Sigmoid colon (tissue), 7 donors: ENCODE results near the gene WDR48. TPM values are rescaled to one million over a fixed set of nuclear protein-coding genes. Genes with fewer than 3 reads are reported as not detected.

ENCODE experiments used
- DNase-seq: peaks from one replicate; pipeline ENCODE4 v3.0.0-alpha.2; 2019
- H3K27ac ChIP-seq, 4 donors: fragments of 200-600 bp; sonication (generic); one replicate each; pipeline ENCODE4 v1.5.1; 2016 to 2019; ENCODE audit warnings: mild to moderate bottlenecking in 1 of 4
- H3K27me3 ChIP-seq, 3 donors: fragments of 200-600 bp; sonication (generic); one replicate each; pipeline ENCODE4 v1.5.1; 2019; ENCODE audit warnings: mild to moderate bottlenecking in 1 of 3
- H3K36me3 ChIP-seq, 4 donors: fragments of 200-600 bp; sonication (generic); one replicate each; pipeline ENCODE4 v1.5.1; 2016 to 2019
- H3K4me1 ChIP-seq, 4 donors: fragments of 200-600 bp; sonication (generic); one replicate each; pipeline ENCODE4 v1.5.1; 2017 to 2019
- H3K4me3 ChIP-seq, 4 donors: fragments of 200-600 bp; sonication (generic); one replicate each; pipeline ENCODE4 v1.5.1; 2017 to 2019; ENCODE audit warnings: mild to moderate bottlenecking in 2 of 4, moderate library complexity in 1 of 4
- H3K9me3 ChIP-seq, 4 donors: fragments of 200-600 bp in 3 of 4; sonication (generic) in 3 of 4; one replicate each; pipeline versions ENCODE4 v1.5.1 to v1.6.1; 2013 to 2019
- EP300 ChIP-seq, 4 donors: sonication (generic); formaldehyde crosslinking; IDR thresholded peaks; one replicate each; pipeline ENCODE4 v1.6.1; 2017; ENCODE audit warnings: antibody characterized with exemption in 4 of 4
- POLR2A ChIP-seq, 2 donors: fragments of 450-650 bp; IDR thresholded peaks; one replicate each; pipeline ENCODE4 v1.6.1; 2016; ENCODE audit warnings: antibody characterized with exemption in 2 of 2, mild to moderate bottlenecking in 2 of 2, moderate library complexity in 2 of 2
- POLR2AphosphoS5 ChIP-seq, 4 donors: sonication (generic); formaldehyde crosslinking; IDR thresholded peaks; one replicate each; pipeline ENCODE4 v1.6.1; 2017; ENCODE audit warnings: antibody characterized with exemption in 4 of 4
- WGBS, 2 donors: extraction: QIAGEN DNeasy Blood & Tissue Kit; methylation state at CpG; one replicate each; pipeline ENCODE4 v1.1.7; 2013; 5-methylcytosine and 5-hydroxymethylcytosine counted together
- intact Hi-C: fragments of 100-400 bp; cut with DNase I; formaldehyde crosslinking; loops from one replicate; pipeline ENCODE4 v1.15.1; 2023
- polyA plus RNA-seq, 3 donors: library from polyadenylated mRNA; stranded (reverse); fragments of 200-250 nt; gene quantifications; one replicate each; pipeline ENCODE4 v1.2.3, GENCODE V29; 2013
- total RNA-seq, 4 donors: library from RNA; depleted of rRNA; stranded (reverse); fragments of >200 nt; gene quantifications; one replicate each; pipeline ENCODE4 v1.1.0, GENCODE V29; 2016
- TF ChIP-seq, protein P1 (sequence below), 4 experiments: fragments of 450-650 bp in 3 of 4; fragments of 200-600 bp in 1 of 4; IDR thresholded peaks; one replicate each; pipeline ENCODE4 v1.5.1; 2016 to 2019; ENCODE audit warnings: antibody characterized with exemption in 4 of 4, mild to moderate bottlenecking in 3 of 4, moderate library complexity in 2 of 4
- donor health status: healthy with polysubstance abuse.
- donor health status: Bipolar disorder and iron deficiency.
- donor health status: healthy.

The WDR48 gene
- total and polyA plus RNA-seq, 7 donors, result 15.3 to 50.2 (median 37.4) TPM

DNA sequence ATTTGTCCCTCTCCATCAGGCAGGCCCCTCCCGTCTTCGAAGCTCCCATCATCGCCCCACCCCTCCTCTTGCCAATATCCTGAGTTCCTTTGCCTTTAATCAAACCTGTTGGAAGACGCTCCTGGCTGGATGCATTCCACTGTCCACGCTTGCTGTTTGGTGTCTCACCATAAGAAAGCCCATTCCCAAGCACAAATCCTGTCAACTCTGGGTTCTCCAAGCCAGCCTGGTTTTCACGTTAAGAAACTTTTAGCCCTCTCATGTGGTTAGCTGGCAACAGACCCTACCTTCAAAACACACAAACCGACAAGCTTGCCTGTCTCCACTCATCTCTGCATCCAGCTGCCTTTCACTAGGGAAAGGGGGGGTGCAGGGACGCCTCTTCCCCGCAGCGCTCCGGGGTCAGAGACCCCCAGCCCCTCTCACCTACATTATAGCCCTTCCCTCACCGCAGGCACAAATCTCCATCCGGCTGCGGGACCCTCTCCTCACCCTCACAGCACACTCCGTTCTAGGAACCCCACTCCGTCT, 54.5 kb downstream of the WDR48 start:
- DNase-seq, result no peak
- WGBS, 2 donors, result 7 to 19% methylated on average over 16 of the region's 16 CpGs
- Histone ChIP-seq H3K4me1 (peaks cover 0 to 57% (median 43%) of the 10 kb centered on the region in 4 donors), H3K27me3 (no peaks in the 10 kb centered on the region), H3K27ac (peak overlapping the region; percentile 90 to 97 (median 94)), H3K9me3 (no peaks in the 10 kb centered on the region), H3K36me3 (peaks cover 0 to 11% (median 0%) of the 10 kb centered on the region in 4 donors), H3K4me3 (peak overlapping the region; percentile 75 to 98 (median 82))
- TF ChIP-seq EP300 (IDR thresholded peaks at IDR 0.05) (no peak), POLR2A (IDR thresholded peaks at IDR 0.05) (no peak), POLR2AphosphoS5 (IDR thresholded peaks at IDR 0.05) (no peak)
- TF ChIP-seq, protein P1, sequence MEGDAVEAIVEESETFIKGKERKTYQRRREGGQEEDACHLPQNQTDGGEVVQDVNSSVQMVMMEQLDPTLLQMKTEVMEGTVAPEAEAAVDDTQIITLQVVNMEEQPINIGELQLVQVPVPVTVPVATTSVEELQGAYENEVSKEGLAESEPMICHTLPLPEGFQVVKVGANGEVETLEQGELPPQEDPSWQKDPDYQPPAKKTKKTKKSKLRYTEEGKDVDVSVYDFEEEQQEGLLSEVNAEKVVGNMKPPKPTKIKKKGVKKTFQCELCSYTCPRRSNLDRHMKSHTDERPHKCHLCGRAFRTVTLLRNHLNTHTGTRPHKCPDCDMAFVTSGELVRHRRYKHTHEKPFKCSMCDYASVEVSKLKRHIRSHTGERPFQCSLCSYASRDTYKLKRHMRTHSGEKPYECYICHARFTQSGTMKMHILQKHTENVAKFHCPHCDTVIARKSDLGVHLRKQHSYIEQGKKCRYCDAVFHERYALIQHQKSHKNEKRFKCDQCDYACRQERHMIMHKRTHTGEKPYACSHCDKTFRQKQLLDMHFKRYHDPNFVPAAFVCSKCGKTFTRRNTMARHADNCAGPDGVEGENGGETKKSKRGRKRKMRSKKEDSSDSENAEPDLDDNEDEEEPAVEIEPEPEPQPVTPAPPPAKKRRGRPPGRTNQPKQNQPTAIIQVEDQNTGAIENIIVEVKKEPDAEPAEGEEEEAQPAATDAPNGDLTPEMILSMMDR (IDR thresholded peaks at IDR 0.05), result no peak
- intact Hi-C loops, result loop anchor here (2.0 to 5.0 kb wide), 2 partner anchors 54 to 74 kb away; partner anchors contain the start of genes SCN11A and WDR48

DNA sequence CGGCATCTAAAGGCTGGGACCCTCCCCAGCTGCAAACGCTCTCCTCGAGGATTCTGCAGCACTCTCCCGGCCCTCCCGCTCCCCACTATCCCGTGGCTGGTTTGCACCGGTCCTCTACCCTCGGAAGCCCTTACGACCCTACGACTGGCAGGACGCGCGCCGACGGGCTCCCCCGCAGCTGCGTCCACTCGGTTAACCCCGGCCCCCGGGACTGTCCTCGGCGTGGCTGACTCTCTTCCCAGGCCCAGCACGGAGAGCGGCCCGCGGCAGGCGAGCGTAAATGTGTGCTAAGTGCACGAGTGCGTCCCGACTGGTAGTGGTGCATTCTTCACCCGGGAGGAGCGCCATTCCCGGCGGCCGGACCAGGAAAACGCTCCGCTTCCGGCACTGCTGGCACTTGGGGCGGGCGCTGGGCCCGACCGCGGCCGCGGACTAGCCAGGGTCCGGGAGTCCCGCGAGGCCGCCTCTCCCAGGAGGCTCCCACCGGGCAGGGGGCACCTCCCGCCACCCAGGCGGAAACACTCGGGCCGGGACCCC, 55.1 kb downstream of the WDR48 start:
- intact Hi-C loops, result loop anchor here (1.0 to 5.0 kb wide), 3 partner anchors 44 to 74 kb away; partner anchors contain the start of genes SCN11A and WDR48
- no peaks in the 10 kb centered on the region for H3K27me3 ChIP-seq
- peaks cover 0 to 53% (median 43%) of the 10 kb centered on the region in 4 donors for H3K4me1 ChIP-seq

DNA sequence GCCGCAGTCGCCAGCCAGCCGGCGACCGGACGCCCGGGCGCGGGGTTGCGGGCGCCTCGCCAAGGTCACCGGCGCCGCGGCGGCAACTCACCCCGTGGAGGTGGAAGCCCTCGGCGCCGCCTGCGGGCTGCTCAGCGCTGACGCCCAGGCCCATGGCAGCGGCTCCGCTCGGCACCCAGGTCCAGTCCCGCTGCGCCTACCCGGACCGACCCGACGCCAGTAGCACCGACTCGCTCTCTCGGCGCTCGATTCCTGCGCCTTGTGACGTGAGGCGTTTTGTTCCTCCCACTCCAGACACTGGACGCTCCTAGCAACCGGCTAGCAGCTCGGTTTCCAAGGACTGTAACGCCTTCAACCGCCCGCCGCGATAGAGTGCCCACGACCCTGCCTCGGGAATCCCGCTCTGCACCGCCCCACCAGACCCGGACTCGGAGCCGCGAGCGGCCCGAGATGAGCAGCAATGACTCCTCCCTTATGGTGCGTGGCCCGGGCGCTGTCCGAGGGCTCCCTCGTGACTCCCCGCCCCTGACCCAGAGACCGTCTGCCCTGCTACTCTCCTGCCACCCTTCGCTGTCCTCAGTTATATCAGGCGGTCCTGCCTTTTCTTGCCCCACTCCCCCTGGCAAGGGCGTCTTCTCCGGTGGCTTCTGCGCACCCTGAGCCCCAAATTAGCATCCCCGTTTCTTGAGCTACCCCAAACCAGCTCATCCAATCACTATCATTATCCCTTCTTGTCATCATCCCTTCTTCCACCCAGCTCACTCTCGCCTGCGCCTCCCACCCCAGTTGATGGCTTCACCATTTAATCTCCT, 55.8 kb downstream of the WDR48 start, which contains the start of the genes GORASP1 and TTC21A:
Gene GORASP1, minus strand, starts transcription at position 240 of the 812 bp plus-strand sequence. Its CDS starts 86 bp downstream, at position 154.
Gene TTC21A, plus strand, starts transcription at position 293 of the 812 bp plus-strand sequence. Its CDS starts 158 bp downstream, at position 451.
- Histone ChIP-seq H3K36me3 (peaks cover 0 to 6% (median 0%) of the 10 kb centered on the region in 4 donors), H3K4me1 (peaks cover 0 to 53% (median 43%) of the 10 kb centered on the region in 4 donors), H3K4me3 (peak within 1 kb of the TSS; percentile 75 to 98 (median 82)), H3K27me3 (no peaks in the 10 kb centered on the region), H3K27ac (peak within 1 kb of the TSS; percentile 90 to 97 (median 94)), H3K9me3 (no peaks in the 10 kb centered on the region)
- WGBS, 2 donors, result 0 to 1% methylated on average over 74 of the region's 74 CpGs
- DNase-seq, result peak; percentile 96
- intact Hi-C loops, result loop anchor here (1.0 to 5.0 kb wide), 5 partner anchors 44 to 301 kb away; partner anchors contain the start of genes SCN11A and WDR48
- TF ChIP-seq POLR2A (IDR thresholded peaks at IDR 0.05), result peak; percentile 50 to 62
- TF ChIP-seq POLR2AphosphoS5 (IDR thresholded peaks at IDR 0.05), result peak; percentile 91 to 95 (median 93)
- no peak for TF ChIP-seq EP300 (IDR thresholded peaks at IDR 0.05)
- TF ChIP-seq, protein P1 (IDR thresholded peaks at IDR 0.05), result no peak

More for the DNA sequence above, 55.1 kb downstream of the WDR48 start:
- H3K4me3 ChIP-seq, result peak overlapping the region; percentile 75 to 98 (median 82)
- DNase-seq, result peak; percentile 80
- peaks cover 0 to 10% (median 0%) of the 10 kb centered on the region in 4 donors for H3K36me3 ChIP-seq
- peak overlapping the region; percentile 90 to 97 (median 94) for H3K27ac ChIP-seq
- WGBS, 2 donors, result 1% methylated on average over 55 of the region's 55 CpGs
- TF ChIP-seq POLR2AphosphoS5 (IDR thresholded peaks at IDR 0.05), result peak in 2 of 4 donors; percentile 2 to 4
- TF ChIP-seq POLR2A (IDR thresholded peaks at IDR 0.05), result no peak
- H3K9me3 ChIP-seq, result no peaks in the 10 kb centered on the region

DNA sequence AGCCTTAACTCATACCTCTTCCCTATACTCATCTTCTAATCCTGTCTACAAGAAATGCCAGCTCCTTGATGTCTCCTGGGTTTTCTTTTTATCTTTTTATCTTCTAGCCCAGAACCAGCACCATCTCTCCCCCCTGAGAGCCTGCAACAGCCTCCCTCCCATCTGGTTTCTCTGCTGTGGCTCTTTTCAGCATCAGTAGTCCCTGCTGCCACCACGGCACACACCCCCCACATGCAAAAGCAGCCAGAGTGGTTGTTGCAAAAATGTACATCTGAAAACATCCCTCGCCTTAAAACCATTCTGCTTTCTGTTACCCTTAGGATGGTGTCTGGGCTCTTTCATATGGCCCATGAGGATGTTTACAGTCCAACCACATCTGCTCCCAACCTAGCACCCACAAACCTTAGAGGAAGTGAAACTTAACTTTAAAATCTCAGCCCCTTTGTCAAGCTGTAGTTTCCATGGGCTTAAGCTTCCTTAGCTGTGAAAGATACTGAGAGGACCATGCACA, 56.4 kb downstream of the WDR48 start:
- Histone ChIP-seq H3K9me3 (no peaks in the 10 kb centered on the region), H3K4me1 (peaks cover 0 to 49% (median 41%) of the 10 kb centered on the region in 4 donors), H3K27ac (peak overlapping the region; percentile 90 to 97 (median 94)), H3K36me3 (peaks cover 0 to 7% (median 0%) of the 10 kb centered on the region in 4 donors), H3K4me3 (peak overlapping the region; percentile 75 to 98 (median 82)), H3K27me3 (no peaks in the 10 kb centered on the region)
- TF ChIP-seq POLR2AphosphoS5 (IDR thresholded peaks at IDR 0.05), result no peak
- TF ChIP-seq, protein P1 (IDR thresholded peaks at IDR 0.05), result no peak
- no peak for TF ChIP-seq POLR2A (IDR thresholded peaks at IDR 0.05)
- no peak for TF ChIP-seq EP300 (IDR thresholded peaks at IDR 0.05)
- no peak for DNase-seq
- WGBS, 2 donors, result 17 to 55% methylated on average over 2 of the region's 2 CpGs
- intact Hi-C loops, result loop anchor here (1.0 to 5.0 kb wide), 3 partner anchors 56 to 301 kb away; partner anchors contain the start of genes SCN11A and WDR48
